ENCODE results near the gene TNK1.

TNK1 gene

DNA sequence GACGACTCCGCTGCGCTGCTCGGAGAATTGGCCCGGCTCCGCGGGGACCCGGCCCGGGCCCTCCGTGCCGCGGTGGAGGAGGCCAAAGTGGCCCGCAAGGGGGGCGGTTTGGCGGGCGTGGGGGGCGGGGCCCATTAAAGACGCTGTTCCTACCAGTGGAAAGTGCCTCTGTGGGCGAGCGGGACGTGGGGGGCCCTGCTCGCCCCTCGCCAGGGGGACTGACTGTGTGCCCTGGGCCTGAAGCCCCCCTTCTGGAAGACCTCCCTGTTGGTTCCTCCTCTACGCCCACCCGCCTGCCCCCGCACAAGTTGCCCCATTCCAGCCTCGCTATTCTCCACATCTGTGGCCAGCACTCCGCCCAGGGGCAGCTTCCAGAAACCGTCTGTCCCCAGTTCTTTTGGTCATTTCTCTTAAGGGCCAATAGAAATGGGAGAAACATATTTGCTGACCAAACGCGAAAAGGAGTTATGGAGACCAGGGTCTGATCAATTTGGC is 56.5 kb downstream of the TNK1 start:
- no peak for FAIRE-seq

DNA sequence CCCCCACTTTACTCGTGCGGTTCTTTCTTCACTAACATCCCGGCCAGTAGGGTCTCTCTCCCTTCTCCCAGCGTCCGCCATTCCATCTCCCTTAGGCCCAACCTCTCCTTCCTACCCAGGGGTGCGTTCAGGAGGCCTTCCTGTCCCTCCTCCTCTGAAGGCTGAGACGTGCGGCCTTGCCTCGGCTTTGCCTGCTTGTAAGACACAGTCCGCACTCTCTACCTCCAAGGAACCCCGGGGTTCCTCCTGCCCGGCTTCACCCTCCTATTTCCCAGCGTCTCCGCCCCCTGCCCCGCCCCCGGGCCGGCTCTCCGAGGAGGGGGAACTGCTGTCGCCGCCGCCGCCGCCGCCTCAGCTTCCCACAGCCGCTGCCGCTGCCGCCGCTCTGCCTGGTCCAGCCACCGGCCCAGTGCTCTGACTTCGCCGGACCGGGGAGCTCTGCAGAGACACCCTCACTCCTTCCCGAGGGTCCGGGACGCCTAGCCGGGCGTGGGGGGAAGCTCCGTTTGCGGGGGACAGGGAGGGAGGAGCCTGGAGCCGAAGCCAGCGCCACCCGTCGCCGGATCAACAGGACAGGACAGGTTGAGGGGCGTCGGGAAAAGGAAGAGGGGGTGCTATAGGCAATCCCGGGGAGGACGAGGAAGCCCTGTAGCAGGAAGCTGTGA is 57.2 kb downstream of the TNK1 start:
- FAIRE-seq = no peak

DNA sequence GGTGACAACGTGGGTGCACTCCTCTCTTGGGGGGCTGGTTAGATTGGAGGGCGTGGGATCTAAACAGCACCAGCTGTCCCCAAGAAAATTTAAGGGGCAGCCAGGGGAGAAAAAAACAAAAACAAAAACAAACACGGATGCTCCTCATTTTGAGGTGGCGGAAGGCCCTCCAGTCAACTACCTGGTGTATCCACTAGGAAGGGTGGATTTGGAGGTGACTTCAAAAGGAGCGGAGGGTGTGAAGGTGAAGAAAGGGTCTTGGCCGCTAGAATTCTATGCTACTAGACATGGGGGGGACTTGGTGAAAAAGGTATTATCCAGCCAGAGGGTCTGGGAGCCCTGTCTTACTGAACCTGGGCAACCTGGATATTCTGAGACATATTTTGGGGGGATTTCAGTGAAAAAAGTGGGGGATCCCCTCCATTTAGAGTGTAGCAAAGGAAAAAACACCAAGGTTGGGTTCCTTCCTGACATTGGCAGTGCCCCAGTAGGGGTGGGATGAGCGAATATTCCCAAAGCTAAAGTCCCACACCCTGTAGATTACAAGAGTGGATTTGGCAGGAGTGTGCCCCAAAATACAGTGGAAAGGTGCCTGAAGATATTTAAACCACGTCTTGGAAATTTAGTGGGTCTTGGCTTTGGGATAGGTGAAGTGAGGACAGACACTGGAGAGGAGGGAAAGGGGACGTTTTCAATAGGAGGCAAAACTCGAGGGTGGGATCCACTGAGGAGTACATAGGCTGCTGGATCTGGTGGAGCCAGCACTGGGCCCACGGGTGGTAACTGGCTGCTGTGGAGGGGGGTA is 58.0 kb downstream of the TNK1 start:
- no peak for FAIRE-seq
